DOHH2 (cell line): ENCODE data around the gene RAB11FIP5.

ENCODE experiments used
- H3F3A ChIP-seq: fragments of 200-600 bp; sonication (generic), shearing (Covaris generic); 2 replicates; pipeline ENCODE4 v1.6.0; 2016; ENCODE audit warnings: antibody characterized with exemption, mild to moderate bottlenecking; ENCODE audit not compliant: control insufficient read depth, insufficient read depth
- H3K27ac ChIP-seq: fragments of 200-600 bp; sonication (generic); 2 replicates; pipeline ENCODE4 v1.5.1; 2014; ENCODE audit warnings: low read depth, mild to moderate bottlenecking, low read length, moderate library complexity
- H3K27me3 ChIP-seq: fragments of 200-600 bp; sonication (generic); 2 replicates; pipeline ENCODE4 v1.6.1; 2014; ENCODE audit warnings: mild to moderate bottlenecking, low read length, mixed read lengths; ENCODE audit not compliant: control insufficient read depth
- H3K36me3 ChIP-seq: fragments of 200-600 bp; sonication (generic); 2 replicates; pipeline ENCODE4 v1.6.1; 2014; ENCODE audit warnings: mild to moderate bottlenecking, low read length, moderate library complexity, mixed read lengths; ENCODE audit not compliant: control insufficient read depth
- H3K4me1 ChIP-seq: fragments of 200-600 bp; sonication (generic); 2 replicates; pipeline ENCODE4 v1.6.1; 2014; ENCODE audit warnings: mild to moderate bottlenecking, low read length, mixed read lengths; ENCODE audit not compliant: control insufficient read depth
- H3K4me2 ChIP-seq: fragments of 200-600 bp; sonication (generic); 2 replicates; pipeline ENCODE4 v1.6.0; 2014; ENCODE audit warnings: mild to moderate bottlenecking, low read length, moderate library complexity
- H3K4me3 ChIP-seq: fragments of 200-600 bp; sonication (generic); 2 replicates; pipeline ENCODE4 v1.5.1; 2014; ENCODE audit warnings: mild to moderate bottlenecking, low read length, mixed read lengths
- H3K79me2 ChIP-seq: fragments of 200-600 bp; sonication (generic); 2 replicates; pipeline ENCODE4 v1.6.1; 2014; ENCODE audit warnings: mild to moderate bottlenecking, low read length, mixed read lengths; ENCODE audit not compliant: control insufficient read depth
- H3K9me2 ChIP-seq: fragments of 200-600 bp; sonication (generic); replicated peaks from 2 replicates; pipeline ENCODE4 v1.6.1; 2014; ENCODE audit warnings: mild to moderate bottlenecking, low read length, mixed read lengths; ENCODE audit not compliant: control insufficient read depth
- H3K9me3 ChIP-seq: fragments of 200-600 bp; sonication (generic); 2 replicates; pipeline ENCODE4 v1.6.1; 2014; ENCODE audit warnings: antibody characterized with exemption, low read length, mixed read lengths; ENCODE audit not compliant: control insufficient read depth, insufficient read depth
- H4K20me1 ChIP-seq: fragments of 200-600 bp; sonication (generic); 2 replicates; pipeline ENCODE4 v1.6.0; 2014; ENCODE audit warnings: low read depth, mild to moderate bottlenecking, antibody characterized with exemption, low read length, moderate library complexity; ENCODE audit not compliant: control insufficient read depth, insufficient read depth
- EZH2phosphoT487 ChIP-seq: fragments of 200-600 bp; sonication (generic); IDR thresholded peaks from 2 replicates; pipeline ENCODE4 v1.6.1; 2017; ENCODE audit warnings: borderline replicate concordance, mild to moderate bottlenecking, antibody characterized with exemption, low read length, moderate library complexity, mixed read lengths
- TF ChIP-seq, protein P1 (sequence below): fragments of 200-600 bp; sonication (generic); IDR thresholded peaks from one replicate; pipeline ENCODE4 v1.5.1; 2014; ENCODE audit warnings: antibody characterized with exemption, mild to moderate bottlenecking, low read depth, low read length; ENCODE audit not compliant: poor library complexity, severe bottlenecking

Gene RAB11FIP5

DNA sequence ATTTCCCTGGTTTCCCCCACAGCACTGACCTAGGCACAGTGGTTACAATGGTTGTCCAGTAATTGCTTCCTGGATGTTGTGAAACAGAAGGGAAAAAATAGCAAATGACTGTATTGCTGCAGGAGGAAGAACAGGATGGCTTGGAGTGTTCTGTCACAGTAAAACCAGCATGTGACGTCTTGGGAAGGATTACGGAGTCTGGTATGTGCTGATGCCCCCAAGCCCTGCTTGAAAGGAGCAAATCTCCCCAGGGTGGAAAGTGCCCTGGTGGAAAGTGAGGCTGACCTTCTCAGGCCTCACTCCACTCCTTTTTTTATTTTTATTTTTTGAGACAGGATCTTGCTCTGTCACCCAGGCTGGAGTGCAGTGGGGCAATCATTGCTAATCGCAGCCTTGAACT, 7.8 kb downstream of the RAB11FIP5 start:
- TF ChIP-seq, protein P1, sequence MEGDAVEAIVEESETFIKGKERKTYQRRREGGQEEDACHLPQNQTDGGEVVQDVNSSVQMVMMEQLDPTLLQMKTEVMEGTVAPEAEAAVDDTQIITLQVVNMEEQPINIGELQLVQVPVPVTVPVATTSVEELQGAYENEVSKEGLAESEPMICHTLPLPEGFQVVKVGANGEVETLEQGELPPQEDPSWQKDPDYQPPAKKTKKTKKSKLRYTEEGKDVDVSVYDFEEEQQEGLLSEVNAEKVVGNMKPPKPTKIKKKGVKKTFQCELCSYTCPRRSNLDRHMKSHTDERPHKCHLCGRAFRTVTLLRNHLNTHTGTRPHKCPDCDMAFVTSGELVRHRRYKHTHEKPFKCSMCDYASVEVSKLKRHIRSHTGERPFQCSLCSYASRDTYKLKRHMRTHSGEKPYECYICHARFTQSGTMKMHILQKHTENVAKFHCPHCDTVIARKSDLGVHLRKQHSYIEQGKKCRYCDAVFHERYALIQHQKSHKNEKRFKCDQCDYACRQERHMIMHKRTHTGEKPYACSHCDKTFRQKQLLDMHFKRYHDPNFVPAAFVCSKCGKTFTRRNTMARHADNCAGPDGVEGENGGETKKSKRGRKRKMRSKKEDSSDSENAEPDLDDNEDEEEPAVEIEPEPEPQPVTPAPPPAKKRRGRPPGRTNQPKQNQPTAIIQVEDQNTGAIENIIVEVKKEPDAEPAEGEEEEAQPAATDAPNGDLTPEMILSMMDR: no peak
- TF ChIP-seq EZH2phosphoT487: no peak
- no peaks in the 10 kb centered on the region for H4K20me1 ChIP-seq
- no peaks in the 10 kb centered on the region for H3K4me1 ChIP-seq
- no peaks in the 10 kb centered on the region for H3F3A ChIP-seq
- H3K79me2 ChIP-seq: no peaks in the 10 kb centered on the region
- no peak overlapping the region for H3K4me2 ChIP-seq
- peaks cover 8% of the 10 kb centered on the region; the same call in 1 of the 2 replicates for H3K27me3 ChIP-seq
- no peaks in the 10 kb centered on the region for H3K9me3 ChIP-seq
- no peaks in the 10 kb centered on the region for H3K9me2 ChIP-seq
- no peak overlapping the region for H3K27ac ChIP-seq
- no peaks in the 10 kb centered on the region for H3K36me3 ChIP-seq
- H3K4me3 ChIP-seq: no peak overlapping the region

DNA sequence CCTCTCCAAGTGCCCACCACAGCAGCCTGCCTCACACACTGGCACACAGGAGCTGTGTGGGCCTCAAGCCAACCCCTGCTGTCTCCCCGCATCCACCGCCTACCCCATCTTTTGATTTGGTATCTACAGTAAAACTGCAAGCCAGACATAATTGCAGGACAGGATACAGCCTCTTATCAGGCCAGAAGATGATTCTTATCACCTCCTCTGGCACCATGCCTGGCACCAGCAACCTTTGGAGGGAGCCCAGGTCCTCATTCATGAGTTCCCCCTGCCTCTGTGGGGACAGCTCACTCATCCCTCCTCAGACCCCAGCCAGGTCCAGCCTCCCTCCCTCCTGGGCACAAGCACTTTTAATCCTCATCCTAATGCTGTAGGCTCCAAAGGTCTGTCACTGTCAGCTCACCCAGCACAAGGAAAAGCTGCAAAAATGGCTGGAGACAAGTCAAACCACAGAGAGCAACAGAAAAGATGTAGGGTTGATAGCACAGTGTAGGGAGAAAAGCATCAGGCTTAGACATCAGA, 9.7 kb downstream of the RAB11FIP5 start:
- Histone ChIP-seq H3F3A (no peaks in the 10 kb centered on the region), H3K36me3 (no peaks in the 10 kb centered on the region), H3K4me2 (no peak overlapping the region), H3K27me3 (peaks cover 6% of the 10 kb centered on the region; the same call in 1 of the 2 replicates), H3K4me1 (no peaks in the 10 kb centered on the region), H3K9me3 (no peaks in the 10 kb centered on the region), H3K27ac (no peak overlapping the region), H4K20me1 (no peaks in the 10 kb centered on the region), H3K79me2 (no peaks in the 10 kb centered on the region), H3K4me3 (no peak overlapping the region), H3K9me2 (no peaks in the 10 kb centered on the region)
- no peak for TF ChIP-seq EZH2phosphoT487
- TF ChIP-seq, protein P1: no peak

DNA sequence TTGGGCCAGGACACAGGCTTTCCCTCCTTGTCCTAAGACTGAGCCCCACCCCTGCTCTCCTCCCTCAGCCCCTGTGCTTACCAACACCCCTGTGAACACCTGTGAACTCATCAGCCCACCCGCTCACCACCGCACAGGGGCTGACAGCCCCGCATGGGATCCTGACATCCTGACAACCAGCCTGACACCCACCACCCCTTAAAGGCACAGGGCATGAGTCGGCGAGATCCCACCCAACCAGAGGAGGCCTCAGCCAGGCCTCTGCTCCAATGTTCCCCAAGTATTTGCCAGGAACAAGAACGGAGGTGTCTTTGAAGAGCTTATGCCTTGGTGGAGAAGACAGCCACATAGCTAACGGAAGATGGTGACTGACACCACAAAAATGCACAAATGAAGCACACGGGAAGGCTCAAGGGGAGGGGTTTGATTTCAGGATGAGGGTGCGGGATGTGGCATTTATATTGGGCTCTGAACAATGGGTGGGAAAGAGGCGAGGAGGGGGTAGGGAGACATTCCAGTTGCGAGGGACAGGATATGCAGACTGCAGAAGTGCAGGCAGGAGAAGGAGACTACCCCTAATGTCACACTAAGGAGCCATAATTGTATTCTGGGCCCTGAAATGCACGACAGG, 11.0 kb downstream of the RAB11FIP5 start:
- Histone ChIP-seq H3K79me2 (no peaks in the 10 kb centered on the region), H3K9me2 (no peaks in the 10 kb centered on the region), H4K20me1 (no peaks in the 10 kb centered on the region), H3K4me2 (no peak overlapping the region), H3K4me1 (no peaks in the 10 kb centered on the region), H3K36me3 (no peaks in the 10 kb centered on the region), H3K9me3 (no peaks in the 10 kb centered on the region), H3K27ac (no peak overlapping the region), H3K4me3 (no peak overlapping the region), H3K27me3 (peaks cover 11% of the 10 kb centered on the region; the same call in 1 of the 2 replicates), H3F3A (no peaks in the 10 kb centered on the region)
- TF ChIP-seq EZH2phosphoT487: no peak
- TF ChIP-seq, protein P1: no peak
